ENCODE results near the gene MRPL53.

GRCh38 chr2:74481431-74481830 is 9.0 kb upstream of the MRPL53 start:
- no peak for TF ChIP-seq CTCF (IDR thresholded peaks at IDR 0.05)
- no peak for TF ChIP-seq POLR2A (IDR thresholded peaks at IDR 0.05)

All from ovary (tissue), 3 donors.